AG04449 (cell line): Measurements from ENCODE around the gene ZFP64.

Experiments
- CTCF ChIA-PET: fragments of 350-600 bp; formaldehyde crosslinking; extraction: SDS; loops from one replicate; lab custom pipeline; 2021; ENCODE audit warnings: antibody characterized with exemption; lab: Yijun Ruan, JAX
- POLR2A ChIA-PET: fragments of 400-600, 350-600 bp; formaldehyde crosslinking; extraction: SDS; loops from one replicate; lab custom pipeline; 2020; ENCODE audit warnings: antibody characterized with exemption, inconsistent platforms; lab: Yijun Ruan, JAX
- DNase-seq: peaks from one replicate; pipeline ENCODE4 v3.0.0-alpha.2; 2010; ENCODE audit warnings: low read depth, low spot score
- H3K4me3 ChIP-seq: 2 replicates; pipeline ENCODE4 v1.5.1; 2011; ENCODE audit warnings: low read depth, mild to moderate bottlenecking, control low read depth, low read length
- CTCF ChIP-seq: IDR thresholded peaks from one replicate; pipeline ENCODE4 v1.5.1; 2011; ENCODE audit warnings: mild to moderate bottlenecking, moderate library complexity, low read length, control low read depth, inconsistent platforms; ENCODE audit not compliant: insufficient read depth; ENCODE audit errors: missing control alignments

The ZFP64 gene

GRCh38 chr20:52102126-52102525, 89.5 kb downstream of the ZFP64 start:
- POLR2A ChIA-PET: no interaction called here
- H3K4me3 ChIP-seq: no peak overlapping the region
- no peak for DNase-seq
- CTCF ChIA-PET: interaction anchor here (0.7 to 2.1 kb wide), 4 partner anchors 16 to 302 kb away, joined by 3 to 5 read pairs (median 4); no protein-coding TSS in a partner anchor
- no peak for TF ChIP-seq CTCF
